Measurements from ENCODE around the gene THADA. TPM values are rescaled to one million over a fixed set of nuclear protein-coding genes. Genes with fewer than 3 reads are reported as not detected.

THADA gene
- total RNA-seq, 6 donors from 2014 or later, result 23.6 to 57.5 (median 37.3) TPM

GRCh38 chr2:43319541-43319940 lies 276.3 kb downstream of the THADA start:
- H3K36me3 ChIP-seq, result peaks cover 0 to 4% (median 0%) of the 10 kb centered on the region in 4 donors
- no peaks in the 10 kb centered on the region for H3K9me3 ChIP-seq
- H3K27me3 ChIP-seq, result no peaks in the 10 kb centered on the region
- no peak overlapping the region for H3K4me3 ChIP-seq
- peaks cover 0 to 9% (median under 1%) of the 10 kb centered on the region in 4 donors for H3K4me1 ChIP-seq
- 60 to 71% methylated on average over 2 of the region's 2 CpGs for WGBS, 2 donors
- no peak overlapping the region for H3K27ac ChIP-seq
- TF ChIP-seq POLR2A (IDR thresholded peaks at IDR 0.05), result no peak
- no peak for TF ChIP-seq CTCF (IDR thresholded peaks at IDR 0.05)
- TF ChIP-seq POLR2AphosphoS5 (IDR thresholded peaks at IDR 0.05), result no peak
- TF ChIP-seq EP300 (IDR thresholded peaks at IDR 0.05), result no peak
- ATAC-seq (ENCODE audit: low FRiP score in 2 of 2) (no peak), DNase-seq (no peak)

- Histone ChIP-seq H3K9me3 (no peaks in the 10 kb centered on the region), H3K4me1 (peaks cover 3 to 8% (median 6%) of the 10 kb centered on the region in 4 donors), H3K36me3 (peaks cover 0 to 4% (median 0%) of the 10 kb centered on the region in 4 donors), H3K4me3 (no peak overlapping the region), H3K27ac (no peak overlapping the region), H3K27me3 (no peaks in the 10 kb centered on the region)
- DNase-seq (no peak), ATAC-seq (ENCODE audit: low FRiP score in 2 of 2) (no peak)
- TF ChIP-seq EP300 (IDR thresholded peaks at IDR 0.05), result no peak
- TF ChIP-seq POLR2A (IDR thresholded peaks at IDR 0.05), result no peak
- TF ChIP-seq POLR2AphosphoS5 (IDR thresholded peaks at IDR 0.05), result no peak
- TF ChIP-seq CTCF (IDR thresholded peaks at IDR 0.05), result no peak
Observed at GRCh38 chr2:43318791-43319190, 277.0 kb downstream of the THADA start.

GRCh38 chr2:43317680-43318079 lies 278.2 kb downstream of the THADA start:
- Histone ChIP-seq H3K27me3 (no peaks in the 10 kb centered on the region), H3K4me1 (peaks cover 12 to 18% (median 17%) of the 10 kb centered on the region in 4 donors), H3K27ac (no peak overlapping the region), H3K9me3 (no peaks in the 10 kb centered on the region), H3K36me3 (peaks cover 0 to 4% (median 0%) of the 10 kb centered on the region in 4 donors), H3K4me3 (no peak overlapping the region)
- TF ChIP-seq EP300 (IDR thresholded peaks at IDR 0.05), result no peak
- TF ChIP-seq CTCF (IDR thresholded peaks at IDR 0.05), result no peak
- TF ChIP-seq POLR2A (IDR thresholded peaks at IDR 0.05), result no peak
- TF ChIP-seq POLR2AphosphoS5 (IDR thresholded peaks at IDR 0.05), result no peak
- ATAC-seq (ENCODE audit: low FRiP score in 2 of 2) (no peak), DNase-seq (no peak)
- 94 to 97% methylated on average over 3 of the region's 3 CpGs for WGBS, 2 donors

DNA sequence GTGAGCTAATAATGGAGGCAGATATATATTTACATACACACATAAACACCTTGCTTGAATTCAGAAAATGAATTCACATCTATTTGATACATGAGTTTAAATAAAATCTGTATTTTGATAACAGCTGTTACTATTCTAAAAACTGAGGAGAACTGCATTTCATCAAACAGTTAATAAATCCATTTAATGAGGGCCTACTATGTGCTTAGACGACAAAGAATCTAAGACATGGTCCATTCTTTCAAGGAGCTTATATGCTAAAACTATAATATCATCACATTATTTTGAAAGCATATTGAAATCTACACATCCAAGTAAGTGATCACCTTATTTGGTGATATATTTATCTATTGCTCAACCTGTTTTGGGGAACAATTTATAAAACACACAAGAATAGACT lies 278.6 kb downstream of the THADA start:
- 94% methylated on average over 1 of the region's 1 CpG for WGBS, 2 donors
- DNase-seq, result no peak

More for the DNA sequence above, 278.6 kb downstream of the THADA start:
- Histone ChIP-seq H3K4me3 (no peak overlapping the region), H3K27me3 (no peaks in the 10 kb centered on the region), H3K36me3 (peaks cover 0 to 4% (median 0%) of the 10 kb centered on the region in 4 donors), H3K9me3 (no peaks in the 10 kb centered on the region), H3K4me1 (peaks cover 12 to 22% (median 20%) of the 10 kb centered on the region in 4 donors), H3K27ac (no peak overlapping the region)
- TF ChIP-seq CTCF (IDR thresholded peaks at IDR 0.05) (no peak), POLR2AphosphoS5 (IDR thresholded peaks at IDR 0.05) (no peak), EP300 (IDR thresholded peaks at IDR 0.05) (no peak), POLR2A (IDR thresholded peaks at IDR 0.05) (no peak)
- ATAC-seq (ENCODE audit: low FRiP score in 2 of 2), result no peak

Data from upper lobe of left lung (tissue), 6 donors.